Urinary bladder (tissue), 4 donors: ENCODE measurements around the gene THSD7B. TPM values are rescaled to one million over a fixed set of nuclear protein-coding genes. Genes with fewer than 3 reads are reported as not detected.

Source experiments
- DNase-seq: peaks from one replicate; pipeline ENCODE4 v3.0.0-alpha.2; 2015; ENCODE audit errors: extremely low spot score
- H3K27ac ChIP-seq: one replicate; pipeline ENCODE4 v1.5.1; 2013; ENCODE audit warnings: low read depth, mild to moderate bottlenecking, moderate library complexity
- H3K36me3 ChIP-seq: one replicate; pipeline ENCODE4 v1.6.1; 2013; ENCODE audit warnings: mild to moderate bottlenecking, moderate library complexity; ENCODE audit not compliant: insufficient read depth
- H3K4me1 ChIP-seq: one replicate; pipeline ENCODE4 v1.6.1; 2013; ENCODE audit warnings: mild to moderate bottlenecking, moderate library complexity; ENCODE audit not compliant: insufficient read depth
- H3K4me3 ChIP-seq: one replicate; pipeline ENCODE4 v1.5.1; 2013; ENCODE audit warnings: low read depth, low read length
- WGBS: extraction: QIAGEN DNeasy Blood & Tissue Kit; methylation state at CpG from one replicate; pipeline ENCODE4 v1.1.7; 2013; 5-methylcytosine and 5-hydroxymethylcytosine counted together
- polyA plus RNA-seq: library from polyadenylated mRNA; stranded (reverse); fragments of 200-250 nt; gene quantifications from one replicate; pipeline ENCODE4 v1.2.3, GENCODE V29; 2013
- total RNA-seq: library from RNA; depleted of rRNA; stranded (reverse); fragments of >200 nt; gene quantifications from one replicate; pipeline ENCODE4 v1.2.3, GENCODE V29; 2014
- donor health status: healthy with polysubstance abuse.
- donor health status: healthy.

THSD7B gene
- total and polyA plus RNA-seq, 2 donors, result 0.11 to 4.0 TPM

DNA sequence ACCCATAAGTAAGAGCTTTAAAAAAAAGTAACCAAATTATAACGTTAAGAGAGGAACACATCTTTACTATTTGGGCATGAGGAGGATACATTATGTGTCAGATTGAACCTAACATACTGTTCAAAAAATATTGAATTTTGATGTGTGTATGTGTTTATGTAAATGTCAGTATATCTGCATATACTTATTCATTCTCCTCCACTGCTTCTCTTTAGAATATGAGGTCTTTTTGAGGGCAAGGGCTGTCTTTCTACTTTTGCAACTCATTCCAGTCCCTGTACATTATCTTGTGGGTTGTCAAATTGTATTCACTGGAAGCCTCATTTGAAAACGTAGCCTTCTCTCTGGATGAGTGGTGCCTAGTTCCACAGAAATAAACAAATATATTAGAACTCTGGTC lies 689.5 kb downstream of the THSD7B start:
- no peak overlapping the region for H3K4me3 ChIP-seq
- WGBS, result 63% methylated on average over 2 of the region's 2 CpGs
- no peaks in the 10 kb centered on the region for H3K4me1 ChIP-seq
- DNase-seq, result no peak
- H3K27ac ChIP-seq, result no peak overlapping the region
- no peaks in the 10 kb centered on the region for H3K36me3 ChIP-seq

DNA sequence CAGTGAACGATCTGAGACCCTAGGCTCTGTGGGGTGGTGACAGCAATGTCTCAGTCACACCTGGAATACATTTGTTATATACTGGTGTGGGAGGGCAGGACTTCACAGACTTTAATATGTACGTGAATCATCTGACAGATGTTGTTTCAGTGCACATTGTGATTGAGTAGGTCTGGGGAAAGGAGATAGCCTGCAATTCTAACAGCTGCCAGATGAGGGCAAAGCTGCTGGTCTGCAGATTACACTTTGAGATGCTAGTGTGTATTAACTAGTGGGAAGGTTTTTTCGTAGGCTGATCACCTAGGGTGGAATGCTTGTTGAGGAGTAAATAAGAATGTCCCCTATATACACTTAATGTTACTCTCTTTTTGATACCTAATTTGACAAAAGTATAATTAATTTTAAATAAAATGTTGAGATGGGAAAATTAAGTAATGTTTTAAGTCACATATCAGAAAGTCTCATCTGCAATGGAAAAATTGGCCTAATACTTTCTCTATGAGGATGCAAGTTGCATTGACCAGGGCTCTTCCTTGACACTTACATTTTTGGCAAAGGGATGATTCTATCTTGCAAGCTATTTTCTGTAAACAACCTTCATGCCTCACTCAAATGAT lies 702.0 kb downstream of the THSD7B start:
- Histone ChIP-seq H3K4me1 (no peaks in the 10 kb centered on the region), H3K4me3 (no peak overlapping the region), H3K27ac (no peak overlapping the region), H3K36me3 (no peaks in the 10 kb centered on the region)
- 39% methylated on average over 3 of the region's 3 CpGs for WGBS
- no peak for DNase-seq

DNA sequence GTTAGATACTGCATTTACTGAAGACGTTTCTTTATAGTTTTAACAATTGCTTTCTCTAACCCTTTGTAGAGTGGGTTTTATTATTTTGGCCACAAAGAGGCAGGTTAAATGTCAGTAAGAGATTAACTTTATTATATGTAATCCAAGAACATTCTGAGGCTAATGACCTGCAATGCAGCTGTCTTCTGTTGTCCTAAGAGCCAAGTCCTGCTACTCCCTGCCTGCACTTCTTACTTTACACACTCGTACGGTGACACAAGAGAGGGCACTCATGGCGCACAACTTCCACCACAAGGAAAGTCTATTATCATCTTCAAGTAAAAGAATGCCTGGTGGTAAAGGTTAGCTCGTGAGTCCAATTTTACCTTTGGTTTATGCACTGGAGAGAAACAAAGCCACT lies 727.9 kb downstream of the THSD7B start:
- Histone ChIP-seq H3K36me3 (no peaks in the 10 kb centered on the region), H3K4me3 (no peak overlapping the region), H3K27ac (no peak overlapping the region), H3K4me1 (no peaks in the 10 kb centered on the region)
- DNase-seq, result no peak
- WGBS, result 42% methylated on average over 5 of the region's 5 CpGs

DNA sequence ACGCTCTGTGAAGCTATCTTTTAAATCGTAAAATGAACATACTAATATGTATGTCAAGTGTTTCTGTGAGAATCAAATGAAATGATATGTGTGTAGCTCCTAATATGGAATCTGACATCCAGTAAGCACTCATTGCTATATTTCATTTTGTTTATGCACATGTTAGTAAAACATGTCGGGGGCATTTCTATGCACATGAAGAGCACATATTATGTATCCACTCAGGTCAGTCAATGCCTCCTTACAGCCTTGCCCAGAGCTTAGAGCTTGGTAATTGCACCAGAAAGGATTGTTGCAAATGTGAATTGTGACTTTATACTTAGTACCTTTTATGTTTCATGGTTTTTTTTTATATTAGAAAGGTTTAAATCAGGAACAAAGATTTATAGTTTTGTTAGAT lies 735.3 kb downstream of the THSD7B start:
- Histone ChIP-seq H3K4me3 (no peak overlapping the region), H3K4me1 (no peaks in the 10 kb centered on the region), H3K36me3 (no peaks in the 10 kb centered on the region), H3K27ac (no peak overlapping the region)
- DNase-seq, result no peak
- WGBS, result 85% methylated on average over 3 of the region's 3 CpGs

DNA sequence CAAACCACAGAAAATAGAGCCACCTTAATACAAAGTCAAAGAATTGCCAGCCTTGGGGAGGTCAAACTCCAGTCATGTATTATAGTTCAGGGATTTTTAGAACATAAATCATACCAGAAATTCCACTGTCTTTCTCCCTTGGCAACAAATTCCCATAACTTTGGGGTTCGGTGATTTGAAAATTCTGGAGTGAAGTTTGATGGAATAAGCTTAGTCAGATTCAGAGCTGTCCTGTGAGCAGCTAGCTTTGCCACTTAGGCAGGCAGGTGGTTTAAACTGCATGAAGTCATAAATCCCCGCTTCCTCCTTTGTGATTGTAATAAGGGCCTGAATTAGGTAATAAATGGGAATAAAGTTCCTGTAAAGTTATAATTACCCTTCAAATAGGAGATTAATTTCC lies 741.9 kb downstream of the THSD7B start:
- Histone ChIP-seq H3K27ac (no peak overlapping the region), H3K4me1 (no peaks in the 10 kb centered on the region), H3K4me3 (no peak overlapping the region), H3K36me3 (no peaks in the 10 kb centered on the region)
- 59% methylated on average over 2 of the region's 2 CpGs for WGBS
- DNase-seq, result no peak

DNA sequence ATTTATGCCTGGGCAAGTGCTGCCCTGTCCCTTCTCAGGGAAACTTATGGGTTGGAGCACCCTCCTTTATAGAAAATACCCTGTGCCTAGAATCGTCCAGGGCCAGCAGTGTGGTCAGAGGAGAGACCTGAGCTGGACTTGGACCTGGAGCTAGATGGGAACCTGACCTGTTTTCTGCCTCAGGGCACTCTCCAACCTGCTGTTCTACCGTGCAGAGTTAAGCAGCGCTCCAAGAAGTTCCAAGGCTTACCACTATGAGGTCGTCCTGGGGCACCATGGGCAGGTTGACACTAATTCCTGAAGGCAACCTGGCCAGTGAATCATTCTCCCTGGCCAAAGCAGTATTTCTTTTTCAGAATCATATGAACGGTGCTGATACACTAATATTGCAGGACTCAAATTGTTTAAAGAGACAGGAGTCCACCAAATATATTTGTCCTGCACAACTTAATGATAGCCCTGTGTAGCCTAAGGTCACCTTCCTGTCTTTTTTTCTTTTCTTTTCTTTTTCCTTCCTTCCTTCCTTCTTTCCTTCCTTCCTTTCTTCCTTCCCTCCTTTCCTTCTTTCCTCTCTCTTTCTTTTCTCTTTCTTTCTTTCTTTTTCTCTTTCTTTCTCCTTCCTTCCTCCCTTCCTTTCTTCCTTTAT lies 743.5 kb downstream of the THSD7B start:
- Histone ChIP-seq H3K36me3 (no peaks in the 10 kb centered on the region), H3K27ac (no peak overlapping the region), H3K4me3 (no peak overlapping the region), H3K4me1 (no peaks in the 10 kb centered on the region)
- DNase-seq, result no peak
- WGBS, result 29% methylated on average over 5 of the region's 5 CpGs

DNA sequence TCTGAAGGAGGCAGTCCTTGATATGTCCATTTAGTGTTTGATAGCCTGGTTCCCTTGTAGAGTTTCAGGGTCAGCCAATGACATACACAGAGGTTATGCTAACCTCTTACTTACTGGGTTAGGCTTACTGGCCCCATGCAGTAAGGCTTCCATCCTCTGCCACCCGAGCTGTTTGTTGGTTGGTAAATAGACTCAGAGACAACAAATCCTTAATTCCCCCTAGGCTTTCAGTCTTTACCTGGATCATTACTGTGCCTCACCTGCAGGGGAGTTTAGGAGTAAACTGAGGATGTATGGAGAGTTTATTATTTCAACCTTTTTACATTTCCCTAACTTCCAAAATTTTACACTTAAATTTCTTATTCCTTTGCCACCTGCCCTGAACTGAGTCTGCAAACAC lies 746.2 kb downstream of the THSD7B start:
- Histone ChIP-seq H3K36me3 (no peaks in the 10 kb centered on the region), H3K4me3 (no peak overlapping the region), H3K4me1 (no peaks in the 10 kb centered on the region), H3K27ac (no peak overlapping the region)
- 65% methylated on average over 1 of the region's 1 CpG for WGBS
- DNase-seq, result no peak

DNA sequence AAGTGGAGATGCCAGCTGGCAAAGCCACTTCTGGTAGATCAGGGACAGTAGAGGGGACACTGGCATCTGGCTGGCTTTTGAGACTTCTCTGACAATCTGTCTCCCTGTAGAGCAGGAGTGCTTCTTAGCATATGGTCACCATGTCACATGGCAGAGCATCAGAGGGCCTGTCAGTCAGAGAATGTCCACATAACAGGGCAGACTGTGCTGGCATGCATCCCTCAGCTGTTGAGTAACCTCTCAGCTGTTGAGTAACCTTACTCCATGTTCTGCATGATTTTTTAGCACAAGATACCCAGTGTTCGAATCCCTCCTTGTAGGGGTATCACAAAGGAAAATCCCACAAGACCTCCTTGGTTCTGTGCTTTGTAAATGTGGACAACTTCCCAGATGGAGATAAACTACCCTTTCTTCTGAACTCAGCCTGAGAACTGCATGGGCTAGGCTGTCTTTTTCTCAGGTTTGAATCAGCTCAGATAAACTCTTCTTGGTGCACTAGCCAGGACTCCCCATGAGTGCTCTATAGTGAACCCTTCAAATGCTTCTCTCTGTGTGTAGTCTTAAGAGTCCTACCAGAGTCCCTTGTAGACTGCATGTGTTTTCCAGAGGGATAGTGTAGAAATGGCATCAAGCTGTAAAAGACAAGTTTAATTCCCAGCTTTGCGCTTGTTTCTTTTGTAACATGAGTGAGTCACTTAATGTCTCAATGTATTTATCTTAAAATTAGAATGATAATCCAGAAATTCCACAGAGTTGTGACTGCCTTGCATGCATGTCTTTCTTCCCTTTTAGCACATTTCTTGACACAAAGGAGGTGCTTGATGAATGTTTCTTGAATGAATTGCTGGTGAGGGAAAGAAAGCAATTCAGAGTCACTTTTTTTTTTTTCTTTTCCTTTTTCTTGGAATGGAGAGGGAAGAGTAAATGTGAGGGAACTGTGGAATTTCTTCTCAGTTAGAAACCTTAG lies 756.6 kb downstream of the THSD7B start:
- H3K4me1 ChIP-seq, result no peaks in the 10 kb centered on the region
- no peaks in the 10 kb centered on the region for H3K36me3 ChIP-seq
- no peak overlapping the region for H3K27ac ChIP-seq
- DNase-seq, result no peak
- H3K4me3 ChIP-seq, result no peak overlapping the region
- WGBS, result 79% methylated on average over 2 of the region's 2 CpGs

DNA sequence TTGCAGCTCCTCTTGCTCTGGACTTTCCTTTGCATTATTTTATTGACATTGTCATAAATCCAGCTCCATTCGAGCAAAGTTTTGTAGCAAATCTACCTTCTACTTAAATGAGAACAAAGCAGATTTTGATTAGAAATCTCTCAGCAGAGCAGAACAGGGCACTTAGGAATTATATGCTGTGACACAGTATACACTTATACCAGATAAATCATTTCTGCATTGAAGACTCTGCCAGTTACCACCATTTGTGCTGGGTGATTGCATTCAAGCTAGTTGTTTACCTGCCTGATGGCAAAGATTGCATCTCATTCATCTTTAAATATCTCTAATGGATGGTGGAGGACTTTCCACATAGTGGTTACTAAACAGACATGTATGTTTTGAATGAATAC lies 757.3 kb downstream of the THSD7B start:
- 73% methylated on average over 1 of the region's 1 CpG for WGBS
- H3K36me3 ChIP-seq, result no peaks in the 10 kb centered on the region
- no peak for DNase-seq
- no peak overlapping the region for H3K4me3 ChIP-seq
- H3K27ac ChIP-seq, result no peak overlapping the region
- no peaks in the 10 kb centered on the region for H3K4me1 ChIP-seq

DNA sequence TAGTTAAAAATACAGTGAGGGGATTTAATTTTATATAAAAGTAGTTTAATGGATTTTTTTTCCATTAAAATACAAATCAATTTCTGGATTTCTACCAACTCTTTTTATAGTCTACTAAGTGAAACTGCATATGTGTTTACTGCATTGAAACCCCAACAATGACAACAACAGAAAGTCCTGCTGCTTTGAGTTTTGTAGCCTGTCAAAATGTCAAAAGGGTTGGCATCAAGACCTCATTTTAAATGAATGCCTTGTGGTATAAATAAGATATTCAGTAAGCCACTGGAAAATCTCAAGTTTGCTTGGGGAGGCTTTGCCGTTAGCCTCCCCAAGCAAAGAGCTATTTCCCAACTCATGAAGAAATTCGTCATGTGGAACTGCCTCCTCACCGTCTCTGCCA lies 758.6 kb downstream of the THSD7B start:
- H3K4me3 ChIP-seq, result no peak overlapping the region
- H3K27ac ChIP-seq, result no peak overlapping the region
- no peaks in the 10 kb centered on the region for H3K4me1 ChIP-seq
- 71% methylated on average over 3 of the region's 3 CpGs for WGBS
- DNase-seq, result no peak
- no peaks in the 10 kb centered on the region for H3K36me3 ChIP-seq

DNA sequence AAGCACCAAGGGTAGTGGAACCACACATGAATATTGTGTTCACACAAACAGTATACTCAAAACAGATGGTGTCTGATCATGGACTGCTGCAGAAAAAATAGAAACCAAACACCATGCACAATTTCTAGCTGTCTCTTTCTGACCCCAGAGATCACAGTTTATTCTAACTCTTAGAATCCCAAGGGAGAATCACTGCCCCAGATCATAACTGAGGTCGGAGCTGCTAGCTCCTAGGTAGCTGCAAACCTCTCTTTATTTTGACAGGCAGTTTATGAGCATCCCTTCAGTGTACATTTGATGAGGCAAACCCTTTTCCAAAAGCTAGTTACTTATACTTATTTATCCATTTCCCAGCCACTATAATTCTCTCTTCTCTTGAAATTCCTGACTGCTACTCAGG lies 759.8 kb downstream of the THSD7B start:
- no peaks in the 10 kb centered on the region for H3K4me1 ChIP-seq
- no peaks in the 10 kb centered on the region for H3K36me3 ChIP-seq
- H3K4me3 ChIP-seq, result no peak overlapping the region
- WGBS, result 39% methylated on average over 1 of the region's 1 CpG
- no peak overlapping the region for H3K27ac ChIP-seq
- DNase-seq, result no peak

DNA sequence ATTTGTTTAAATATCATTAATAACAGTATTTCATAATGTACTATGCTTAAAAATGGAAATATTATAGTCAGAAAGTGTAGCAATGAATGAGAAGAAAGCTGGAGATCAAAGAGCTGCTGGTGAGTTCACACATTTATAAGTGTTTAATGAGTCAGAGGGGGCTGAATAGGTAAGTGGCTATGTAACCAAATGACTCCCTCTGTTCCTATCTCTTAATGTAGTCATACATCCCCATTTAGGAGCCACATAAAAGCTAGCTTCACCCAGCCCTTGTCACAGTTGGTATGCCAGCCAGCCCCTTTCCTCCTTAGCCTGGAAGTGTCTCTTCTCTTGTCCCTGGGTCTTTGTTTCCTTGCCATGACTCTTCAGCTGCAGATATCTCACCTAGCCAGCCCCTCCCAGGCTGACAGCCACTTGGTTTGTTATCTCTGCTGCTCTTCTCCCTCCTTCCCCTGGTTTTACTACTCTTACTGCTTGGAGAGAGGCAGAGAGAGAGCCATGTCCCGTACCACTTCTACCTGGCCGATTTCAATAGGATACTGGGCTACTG lies 760.4 kb downstream of the THSD7B start:
- no peaks in the 10 kb centered on the region for H3K36me3 ChIP-seq
- H3K4me3 ChIP-seq, result no peak overlapping the region
- H3K27ac ChIP-seq, result no peak overlapping the region
- DNase-seq, result no peak
- WGBS, result 60% methylated on average over 2 of the region's 2 CpGs
- no peaks in the 10 kb centered on the region for H3K4me1 ChIP-seq

DNA sequence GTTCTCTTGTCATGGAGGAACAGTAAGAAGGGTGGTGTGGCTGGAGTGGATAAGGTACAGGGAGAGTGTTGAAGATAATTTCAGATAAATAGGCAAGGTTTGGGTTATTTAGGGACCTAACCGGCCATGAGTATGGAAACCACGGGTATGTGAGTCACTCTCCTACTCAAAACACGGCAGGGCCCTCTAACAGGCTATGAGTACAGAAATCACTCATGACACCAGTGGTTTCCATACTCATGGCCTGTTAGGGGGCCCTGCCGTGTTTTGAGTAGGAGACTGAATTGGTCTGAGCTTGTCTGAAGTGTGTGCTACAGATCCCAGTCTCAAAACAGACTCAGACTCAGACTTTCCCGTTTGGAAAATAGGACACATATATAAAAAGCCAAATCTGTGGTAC lies 770.6 kb downstream of the THSD7B start:
- Histone ChIP-seq H3K36me3 (no peaks in the 10 kb centered on the region), H3K27ac (no peak overlapping the region), H3K4me3 (no peak overlapping the region), H3K4me1 (no peaks in the 10 kb centered on the region)
- no peak for DNase-seq
- 78% methylated on average over 5 of the region's 5 CpGs for WGBS

DNA sequence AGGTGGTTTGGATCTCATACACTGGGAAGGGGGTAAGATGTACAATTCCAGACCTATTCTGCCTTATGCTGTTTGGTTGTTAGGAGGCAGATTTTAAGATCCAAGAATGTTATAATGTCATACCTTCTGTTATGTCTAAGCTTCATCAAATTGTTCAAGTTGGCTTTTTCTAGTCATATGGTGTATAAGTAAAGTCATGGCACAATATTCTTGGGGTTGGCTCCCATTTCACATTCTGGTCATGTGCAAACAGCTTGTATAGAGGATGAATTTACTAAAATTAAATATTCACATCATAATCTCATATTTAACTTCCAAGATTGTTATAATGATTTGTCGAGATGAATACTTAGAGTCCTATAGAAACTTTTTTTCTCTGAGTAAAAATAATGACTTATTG lies 774.0 kb downstream of the THSD7B start:
- WGBS, result 83% methylated on average over 1 of the region's 1 CpG

More for the DNA sequence above, 774.0 kb downstream of the THSD7B start:
- no peak for DNase-seq
- no peak overlapping the region for H3K4me3 ChIP-seq
- no peak overlapping the region for H3K27ac ChIP-seq
- no peaks in the 10 kb centered on the region for H3K4me1 ChIP-seq
- H3K36me3 ChIP-seq, result no peaks in the 10 kb centered on the region
